OCI-LY1 (cell line): ENCODE data around the gene ADAMTS3.

Experiments used
- H2AFZ ChIP-seq: fragments of 200-600 bp; sonication (generic), shearing (Covaris generic); 2 replicates; pipeline ENCODE4 v1.6.0; 2014; ENCODE audit warnings: antibody characterized with exemption, mild to moderate bottlenecking, low read length
- H3F3A ChIP-seq: fragments of 200-600 bp; sonication (generic), shearing (Covaris generic); 2 replicates; pipeline ENCODE4 v1.6.0; 2014; ENCODE audit warnings: mild to moderate bottlenecking, antibody characterized with exemption, low read length, moderate library complexity; ENCODE audit not compliant: insufficient read depth
- H3K27ac ChIP-seq: fragments of 200-600 bp; sonication (generic); 2 replicates; pipeline ENCODE4 v1.5.1; 2014; ENCODE audit warnings: low read length, mixed run types, mild to moderate bottlenecking, low read depth; ENCODE audit not compliant: poor library complexity, severe bottlenecking
- H3K27me3 ChIP-seq: fragments of 200-600 bp; sonication (generic); 2 replicates; pipeline ENCODE4 v1.6.0; 2014; ENCODE audit warnings: antibody characterized with exemption, mild to moderate bottlenecking, low read length, moderate library complexity; ENCODE audit not compliant: insufficient read depth
- H3K36me3 ChIP-seq: fragments of 200-600 bp; sonication (generic); 2 replicates; pipeline ENCODE4 v1.6.1; 2014; ENCODE audit warnings: mild to moderate bottlenecking, antibody characterized with exemption, low read length, moderate library complexity, mixed read lengths; ENCODE audit not compliant: insufficient read depth
- H3K4me1 ChIP-seq: fragments of 200-600 bp; sonication (generic); 2 replicates; pipeline ENCODE4 v1.5.1; 2014; ENCODE audit warnings: mild to moderate bottlenecking, low read length, moderate library complexity; ENCODE audit not compliant: insufficient read depth, severe bottlenecking
- H3K4me2 ChIP-seq: fragments of 200-600 bp; sonication (generic), shearing (Covaris generic); 2 replicates; pipeline ENCODE4 v1.6.1; 2014; ENCODE audit warnings: low read length
- H3K4me3 ChIP-seq: fragments of 200-600 bp; sonication (generic); 2 replicates; pipeline ENCODE4 v1.5.1; 2014; ENCODE audit warnings: low read length, low read depth, mild to moderate bottlenecking, mixed read lengths; ENCODE audit not compliant: poor library complexity, severe bottlenecking
- H3K79me2 ChIP-seq: fragments of 200-600 bp; shearing (Covaris generic); 2 replicates; pipeline ENCODE4 v1.6.1; 2016; ENCODE audit warnings: mixed run types, low read length, mixed read lengths; ENCODE audit not compliant: insufficient read depth
- H3K9ac ChIP-seq: fragments of 200-600 bp; sonication (generic), shearing (Covaris generic); 2 replicates; pipeline ENCODE4 v1.6.1; 2014; ENCODE audit warnings: mild to moderate bottlenecking, low read length, mixed read lengths
- H3K9me2 ChIP-seq: fragments of 200-600 bp; sonication (generic), shearing (Covaris generic); 2 replicates; pipeline ENCODE4 v1.6.1; 2014; ENCODE audit warnings: low read depth, mild to moderate bottlenecking, low read length, mixed read lengths
- H3K9me3 ChIP-seq: fragments of 200-600 bp; shearing (Covaris generic); 2 replicates; pipeline ENCODE4 v1.6.1; 2014; ENCODE audit warnings: low read length, mixed read lengths
- H4K20me1 ChIP-seq: fragments of 200-600 bp; sonication (generic), shearing (Covaris generic); 2 replicates; pipeline ENCODE4 v1.6.0; 2016; ENCODE audit warnings: mild to moderate bottlenecking, low read length; ENCODE audit not compliant: insufficient read depth
- CTCF ChIP-seq: fragments of 200-600 bp; sonication (generic), shearing (Covaris generic); IDR thresholded peaks from 2 replicates; pipeline ENCODE4 v1.5.1; 2017; ENCODE audit warnings: mild to moderate bottlenecking, antibody characterized with exemption, low read length, moderate library complexity, mixed read lengths
- EZH2 ChIP-seq: fragments of 200-600 bp; sonication (generic), shearing (Covaris generic); IDR thresholded peaks from 2 replicates; pipeline ENCODE4 v1.8.0; 2017; ENCODE audit warnings: borderline replicate concordance, mixed run types, mild to moderate bottlenecking, antibody characterized with exemption, low read length, moderate library complexity, mixed read lengths

The ADAMTS3 gene

GRCh38 chr4:72326692-72327632, 242.1 kb downstream of the ADAMTS3 start:
- no peaks in the 10 kb centered on the region for H3K9me3 ChIP-seq
- H3K27me3 ChIP-seq, result no peaks in the 10 kb centered on the region
- no peaks in the 10 kb centered on the region for H3K9me2 ChIP-seq
- H4K20me1 ChIP-seq, result no peaks in the 10 kb centered on the region
- no peaks in the 10 kb centered on the region for H3K79me2 ChIP-seq
- H3K36me3 ChIP-seq, result no peaks in the 10 kb centered on the region
- no peaks in the 10 kb centered on the region for H3K4me1 ChIP-seq
- no peak overlapping the region for H3K4me2 ChIP-seq
- no peak overlapping the region for H3K9ac ChIP-seq
- no peak overlapping the region for H3K4me3 ChIP-seq
- no peak for TF ChIP-seq EZH2
- TF ChIP-seq CTCF, result peak; percentile 59
- no peak overlapping the region for H2AFZ ChIP-seq
- no peaks in the 10 kb centered on the region for H3F3A ChIP-seq
- H3K27ac ChIP-seq, result no peak overlapping the region

DNA sequence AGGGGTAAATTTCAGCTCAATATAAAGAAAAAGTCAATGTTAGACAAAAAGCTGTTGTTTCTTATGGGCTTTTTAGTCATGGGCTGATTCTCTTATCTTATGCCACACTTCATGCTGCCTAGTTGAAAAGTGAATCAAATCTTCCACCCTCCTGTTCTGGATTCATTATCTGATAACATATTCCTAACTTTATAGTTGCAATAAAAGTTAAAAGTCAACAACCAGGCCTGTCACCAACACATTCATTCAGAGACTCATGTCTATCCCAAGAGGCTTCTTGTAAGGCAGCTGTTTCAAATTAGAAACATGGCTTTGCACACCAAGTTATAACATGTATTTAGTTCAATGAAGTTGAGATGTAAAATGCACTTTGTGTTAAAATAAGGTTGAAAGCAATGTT, 243.8 kb downstream of the ADAMTS3 start:
- no peaks in the 10 kb centered on the region for H3K27me3 ChIP-seq
- H4K20me1 ChIP-seq, result no peaks in the 10 kb centered on the region
- no peak overlapping the region for H3K9ac ChIP-seq
- H3K79me2 ChIP-seq, result no peaks in the 10 kb centered on the region
- H3K4me2 ChIP-seq, result no peak overlapping the region
- TF ChIP-seq EZH2, result no peak
- TF ChIP-seq CTCF, result no peak
- no peaks in the 10 kb centered on the region for H3K36me3 ChIP-seq
- no peak overlapping the region for H3K27ac ChIP-seq
- H3K4me3 ChIP-seq, result no peak overlapping the region
- no peaks in the 10 kb centered on the region for H3F3A ChIP-seq
- H2AFZ ChIP-seq, result no peak overlapping the region
- H3K4me1 ChIP-seq, result no peaks in the 10 kb centered on the region
- no peaks in the 10 kb centered on the region for H3K9me3 ChIP-seq
- no peaks in the 10 kb centered on the region for H3K9me2 ChIP-seq

GRCh38 chr4:72323227-72323626, 245.8 kb downstream of the ADAMTS3 start:
- TF ChIP-seq EZH2 (no peak), CTCF (no peak)
- H3F3A ChIP-seq, result no peaks in the 10 kb centered on the region
- no peaks in the 10 kb centered on the region for H3K9me3 ChIP-seq
- no peak overlapping the region for H3K27ac ChIP-seq
- H3K4me2 ChIP-seq, result no peak overlapping the region
- no peaks in the 10 kb centered on the region for H4K20me1 ChIP-seq
- no peak overlapping the region for H2AFZ ChIP-seq
- no peaks in the 10 kb centered on the region for H3K9me2 ChIP-seq
- no peaks in the 10 kb centered on the region for H3K79me2 ChIP-seq
- no peak overlapping the region for H3K9ac ChIP-seq
- no peaks in the 10 kb centered on the region for H3K27me3 ChIP-seq
- no peaks in the 10 kb centered on the region for H3K4me1 ChIP-seq
- H3K4me3 ChIP-seq, result no peak overlapping the region
- no peaks in the 10 kb centered on the region for H3K36me3 ChIP-seq
